SJSA1 (cell line): ENCODE data around the gene DACH1. TPM values are rescaled to one million over a fixed set of nuclear protein-coding genes. Genes with fewer than 3 reads are reported as not detected.
"Not testable (repeated sequence)": the region's sequence is repeated elsewhere in the genome, so short reads cannot be mapped to it uniquely, and the experiment has no call there.

Source experiments
- DNase-seq, 2 experiments: peaks; one replicate each; pipeline ENCODE4 v3.0.0-alpha.2; 2015 to 2020; ENCODE audit warnings: low spot score in 2 of 2, low read depth in 1 of 2
- H3K27ac ChIP-seq: fragments of 250-450 bp; sonication (Bioruptor Pico); 2 replicates; pipeline ENCODE4 v1.5.1; 2020; ENCODE audit warnings: mild to moderate bottlenecking, moderate library complexity
- H3K27me3 ChIP-seq: fragments of 250-450 bp; sonication (Bioruptor Pico); replicated peaks from 2 replicates; pipeline ENCODE4 v1.5.1; 2020; ENCODE audit warnings: mild to moderate bottlenecking, moderate library complexity
- H3K36me3 ChIP-seq: fragments of 250-450 bp; sonication (Bioruptor Pico); 2 replicates; pipeline ENCODE4 v1.5.1; 2020; ENCODE audit warnings: mild to moderate bottlenecking
- H3K4me1 ChIP-seq: fragments of 250-450 bp; sonication (Bioruptor Pico); replicated peaks from 2 replicates; pipeline ENCODE4 v1.6.1; 2021; ENCODE audit warnings: mild to moderate bottlenecking
- H3K4me3 ChIP-seq: fragments of 250-450 bp; sonication (Bioruptor Pico); 2 replicates; pipeline ENCODE4 v1.5.1; 2020; ENCODE audit warnings: mild to moderate bottlenecking
- H3K9me3 ChIP-seq: fragments of 250-450 bp; sonication (Bioruptor Pico); replicated peaks from 2 replicates; pipeline ENCODE4 v1.5.1; 2020; ENCODE audit warnings: mild to moderate bottlenecking
- total RNA-seq: library from RNA; depleted of rRNA; stranded (reverse); fragments of >200 nt; shearing (Covaris generic); gene quantifications from 2 replicates; pipeline ENCODE4 v1.2.3, GENCODE V29; 2014; rRNA removed

The DACH1 gene
- total RNA-seq, result not detected in 2 replicates

GRCh38 chr13:71867131-71867814, at the start of gene DACH1:
TSS of gene DACH1 (minus strand) at chr13:71867204.
- H3K27me3 ChIP-seq, result peaks cover 24% of the 10 kb centered on the region
- peak within 1 kb of the TSS; percentile 28 for H3K4me3 ChIP-seq
- peaks cover 15% of the 10 kb centered on the region for H3K4me1 ChIP-seq
- H3K27ac ChIP-seq, result no peak within 1 kb of the TSS
- no peaks in the 10 kb centered on the region for H3K9me3 ChIP-seq
- H3K36me3 ChIP-seq, result no peaks in the 10 kb centered on the region
- peak; percentile 26 to 43 for DNase-seq

- no peak for DNase-seq
- Histone ChIP-seq H3K36me3 (no peaks in the 10 kb centered on the region), H3K27ac (no peak overlapping the region), H3K27me3 (no peaks in the 10 kb centered on the region), H3K4me1 (no peaks in the 10 kb centered on the region), H3K9me3 (no peaks in the 10 kb centered on the region), H3K4me3 (no peak overlapping the region)
Observed at GRCh38 chr13:71913717-71914116, 46.7 kb upstream of the DACH1 start.

- Histone ChIP-seq H3K36me3 (no peaks in the 10 kb centered on the region), H3K4me1 (no peaks in the 10 kb centered on the region), H3K27ac (no peak overlapping the region), H3K4me3 (no peak overlapping the region), H3K9me3 (no peaks in the 10 kb centered on the region), H3K27me3 (no peaks in the 10 kb centered on the region)
- DNase-seq, result no peak
Observed at GRCh38 chr13:71912524-71912923, 45.5 kb upstream of the DACH1 start.

- no peak for DNase-seq
- Histone ChIP-seq H3K4me3 (no peak overlapping the region), H3K27me3 (no peaks in the 10 kb centered on the region), H3K36me3 (no peaks in the 10 kb centered on the region), H3K27ac (no peak overlapping the region), H3K9me3 (no peaks in the 10 kb centered on the region), H3K4me1 (no peaks in the 10 kb centered on the region)
Observed at GRCh38 chr13:71906448-71906847, 39.4 kb upstream of the DACH1 start.

GRCh38 chr13:71902676-71903075, 35.7 kb upstream of the DACH1 start:
- H3K9me3 ChIP-seq, result no peaks in the 10 kb centered on the region
- H3K36me3 ChIP-seq, result no peaks in the 10 kb centered on the region
- H3K4me1 ChIP-seq, result no peaks in the 10 kb centered on the region
- H3K27me3 ChIP-seq, result no peaks in the 10 kb centered on the region
- DNase-seq, result no peak
- H3K4me3 ChIP-seq, result no peak overlapping the region
- H3K27ac ChIP-seq, result no peak overlapping the region

GRCh38 chr13:71893506-71893905, 26.5 kb upstream of the DACH1 start:
- H3K36me3 ChIP-seq, H3K27me3 ChIP-seq, DNase-seq, H3K27ac ChIP-seq, H3K4me3 ChIP-seq, H3K4me1 ChIP-seq, H3K9me3 ChIP-seq: not testable (repeated sequence)

- no peak overlapping the region for H3K27ac ChIP-seq
- no peak for DNase-seq
- H3K9me3 ChIP-seq, result no peaks in the 10 kb centered on the region
- no peaks in the 10 kb centered on the region for H3K27me3 ChIP-seq
- no peak overlapping the region for H3K4me3 ChIP-seq
- no peaks in the 10 kb centered on the region for H3K4me1 ChIP-seq
- no peaks in the 10 kb centered on the region for H3K36me3 ChIP-seq
Observed at GRCh38 chr13:71886880-71887279, 19.9 kb upstream of the DACH1 start.

GRCh38 chr13:71882120-71882519, 15.1 kb upstream of the DACH1 start:
- Histone ChIP-seq H3K4me1 (no peaks in the 10 kb centered on the region), H3K36me3 (no peaks in the 10 kb centered on the region), H3K27me3 (no peaks in the 10 kb centered on the region), H3K9me3 (no peaks in the 10 kb centered on the region), H3K27ac (no peak overlapping the region), H3K4me3 (no peak overlapping the region)
- no peak for DNase-seq

- no peak for DNase-seq
- H3K4me3 ChIP-seq, result no peak overlapping the region
- H3K36me3 ChIP-seq, result no peaks in the 10 kb centered on the region
- no peaks in the 10 kb centered on the region for H3K27me3 ChIP-seq
- no peaks in the 10 kb centered on the region for H3K4me1 ChIP-seq
- H3K9me3 ChIP-seq, result no peaks in the 10 kb centered on the region
- no peak overlapping the region for H3K27ac ChIP-seq
Observed at GRCh38 chr13:71880753-71881541, 13.9 kb upstream of the DACH1 start.

- Histone ChIP-seq H3K27me3 (no peaks in the 10 kb centered on the region), H3K27ac (no peak overlapping the region), H3K4me1 (no peaks in the 10 kb centered on the region), H3K9me3 (no peaks in the 10 kb centered on the region), H3K4me3 (no peak overlapping the region), H3K36me3 (no peaks in the 10 kb centered on the region)
- DNase-seq, result no peak
Observed at GRCh38 chr13:71879808-71880344, 12.9 kb upstream of the DACH1 start.

- H3K4me3 ChIP-seq, result no peak overlapping the region
- no peak overlapping the region for H3K27ac ChIP-seq
Observed at GRCh38 chr13:71879129-71879535, 12.1 kb upstream of the DACH1 start.

GRCh38 chr13:71877256-71877653, 10.3 kb upstream of the DACH1 start:
- no peaks in the 10 kb centered on the region for H3K4me1 ChIP-seq
- H3K4me3 ChIP-seq, result no peak overlapping the region

More at GRCh38 chr13:71879129-71879535, 12.1 kb upstream of the DACH1 start:
- H3K4me1 ChIP-seq, result no peaks in the 10 kb centered on the region
- H3K36me3 ChIP-seq, result no peaks in the 10 kb centered on the region
- H3K27me3 ChIP-seq, result no peaks in the 10 kb centered on the region
- no peak for DNase-seq
- H3K9me3 ChIP-seq, result no peaks in the 10 kb centered on the region

GRCh38 chr13:71876648-71877255, 9.7 kb upstream of the DACH1 start:
- Histone ChIP-seq H3K27ac (no peak overlapping the region), H3K4me1 (no peaks in the 10 kb centered on the region), H3K9me3 (no peaks in the 10 kb centered on the region), H3K36me3 (no peaks in the 10 kb centered on the region), H3K4me3 (no peak overlapping the region), H3K27me3 (no peaks in the 10 kb centered on the region)
- DNase-seq, result no peak

More at GRCh38 chr13:71877256-71877653, 10.3 kb upstream of the DACH1 start:
- Histone ChIP-seq H3K36me3 (no peaks in the 10 kb centered on the region), H3K27me3 (no peaks in the 10 kb centered on the region), H3K9me3 (no peaks in the 10 kb centered on the region), H3K27ac (no peak overlapping the region)
- DNase-seq, result no peak

GRCh38 chr13:71875823-71876222, 8.8 kb upstream of the DACH1 start:
- Histone ChIP-seq H3K9me3 (no peaks in the 10 kb centered on the region), H3K27ac (no peak overlapping the region)

More at GRCh38 chr13:71875823-71876222, 8.8 kb upstream of the DACH1 start:
- no peaks in the 10 kb centered on the region for H3K4me1 ChIP-seq
- no peaks in the 10 kb centered on the region for H3K27me3 ChIP-seq
- no peak for DNase-seq
- H3K36me3 ChIP-seq, result no peaks in the 10 kb centered on the region
- H3K4me3 ChIP-seq, result no peak overlapping the region
